Cerebellar nuclear complex (tissue), 1 donor: ENCODE data around the gene CAND1.

ENCODE experiments used
- DNase-seq, 2 experiments: peaks; one replicate each; lab custom pipeline; 2025; lab: John Stamatoyannopoulos, UW

CAND1 gene

DNA sequence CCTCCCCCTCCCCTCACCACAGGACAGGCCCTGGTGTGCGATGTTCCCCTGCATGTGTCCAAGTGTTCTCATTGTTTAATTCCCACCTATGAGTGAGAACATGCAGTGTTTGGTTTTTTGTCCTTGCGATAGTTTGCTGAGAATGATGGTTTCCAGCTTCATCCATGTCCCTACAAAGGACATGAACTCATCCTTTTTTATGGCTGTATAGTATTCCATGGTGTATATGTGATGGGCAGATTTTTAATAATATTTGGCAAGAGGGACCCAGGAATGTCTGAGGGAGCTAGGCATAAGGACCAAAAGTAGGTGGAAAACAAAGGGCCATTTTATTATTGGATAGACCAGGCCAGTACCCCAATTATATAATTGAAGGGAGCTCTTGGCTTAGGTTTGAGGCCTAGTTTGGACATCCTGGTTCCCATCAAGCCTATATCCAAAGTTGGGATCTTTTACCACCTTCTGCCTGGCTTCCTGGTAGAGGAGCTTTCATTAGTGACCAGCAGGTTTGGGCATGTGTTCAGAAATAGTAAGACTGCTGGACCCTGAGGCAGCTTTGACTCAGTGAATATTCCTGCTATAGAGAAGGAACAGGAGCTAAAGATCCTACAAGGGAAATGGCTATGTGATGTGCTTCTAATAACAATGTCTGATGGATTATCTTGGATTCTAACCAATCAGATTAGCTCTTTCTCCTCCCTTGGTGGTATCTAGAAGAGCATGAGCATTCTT lies 76.0 kb downstream of the CAND1 start:
- DNase-seq, result no peak

DNA sequence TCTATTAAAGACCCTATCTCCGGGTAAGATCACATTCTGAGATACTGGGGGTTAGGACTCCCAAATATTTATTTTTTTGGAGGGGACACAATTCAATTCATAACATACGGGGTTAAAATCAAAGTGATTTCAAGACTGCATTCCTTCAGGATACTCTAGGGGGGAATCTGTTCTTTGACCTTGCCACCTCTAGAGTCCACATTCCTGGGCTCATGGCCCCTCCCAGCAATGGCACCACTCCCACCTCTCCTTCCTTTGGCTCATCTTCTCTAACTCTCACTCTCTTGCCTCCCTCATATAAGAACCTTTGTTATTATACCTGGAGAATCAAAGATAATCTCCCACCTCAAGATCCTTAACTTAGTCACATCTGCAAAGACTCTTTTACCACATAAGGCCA lies 79.5 kb downstream of the CAND1 start:
- DNase-seq, result no peak

DNA sequence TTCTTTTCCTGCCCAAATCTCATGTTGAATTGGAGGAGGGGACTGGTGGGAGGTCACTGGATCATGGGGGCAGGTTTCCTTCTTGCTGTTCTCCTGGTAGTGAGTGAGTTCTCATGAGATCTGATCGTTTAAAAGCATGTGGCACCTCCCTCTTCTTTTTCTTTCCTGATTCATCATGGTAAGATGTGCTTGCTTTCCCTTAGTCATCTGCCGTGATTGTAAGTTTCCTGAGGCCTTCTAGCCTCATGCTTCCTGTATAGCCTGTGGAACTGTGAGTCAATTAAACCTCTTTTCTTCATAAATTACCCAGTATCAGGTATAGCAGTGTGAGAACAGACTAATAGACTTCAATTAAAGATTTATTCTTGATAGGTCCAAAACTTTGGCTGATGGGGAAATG lies 83.5 kb downstream of the CAND1 start:
- no peak for DNase-seq

DNA sequence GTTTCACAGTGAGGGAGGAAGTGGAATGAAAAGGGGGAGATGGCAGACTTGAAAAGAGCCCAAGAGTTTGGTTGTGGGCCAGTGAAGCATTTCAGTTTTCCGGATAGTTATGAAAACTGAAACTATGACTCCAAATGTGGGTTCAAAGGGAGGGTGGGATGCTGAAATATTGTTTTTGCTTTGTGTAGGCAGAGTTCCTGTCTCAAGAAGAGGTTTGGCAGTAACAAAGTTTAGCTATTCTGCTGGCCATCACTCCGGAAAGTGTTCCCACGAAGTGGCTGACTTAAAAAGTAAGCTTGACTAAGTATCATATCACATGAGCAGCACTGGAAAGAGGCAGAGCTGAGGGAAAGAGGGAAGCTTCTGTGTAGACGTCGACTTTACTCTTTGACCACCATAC lies 85.2 kb downstream of the CAND1 start:
- no peak for DNase-seq

DNA sequence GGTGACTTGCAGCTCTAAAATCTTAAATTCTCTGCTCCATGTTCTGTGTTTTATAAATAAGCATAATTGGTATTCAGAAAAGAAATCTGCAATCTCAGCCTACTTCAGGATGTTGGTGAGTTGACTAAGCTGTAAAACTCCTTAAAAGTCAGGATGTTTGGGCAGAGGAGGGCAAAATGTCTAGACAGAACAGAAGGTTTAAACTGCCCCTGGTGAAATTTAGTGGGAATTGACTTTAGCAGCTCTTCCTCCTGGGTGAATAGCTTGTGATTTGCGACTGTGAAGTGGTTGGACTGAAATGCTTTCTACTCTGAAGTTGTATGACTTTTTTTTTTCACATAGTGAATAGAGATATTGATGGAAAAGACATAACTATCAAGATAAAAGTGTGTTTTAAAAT lies 85.8 kb downstream of the CAND1 start:
- DNase-seq, result no peak

DNA sequence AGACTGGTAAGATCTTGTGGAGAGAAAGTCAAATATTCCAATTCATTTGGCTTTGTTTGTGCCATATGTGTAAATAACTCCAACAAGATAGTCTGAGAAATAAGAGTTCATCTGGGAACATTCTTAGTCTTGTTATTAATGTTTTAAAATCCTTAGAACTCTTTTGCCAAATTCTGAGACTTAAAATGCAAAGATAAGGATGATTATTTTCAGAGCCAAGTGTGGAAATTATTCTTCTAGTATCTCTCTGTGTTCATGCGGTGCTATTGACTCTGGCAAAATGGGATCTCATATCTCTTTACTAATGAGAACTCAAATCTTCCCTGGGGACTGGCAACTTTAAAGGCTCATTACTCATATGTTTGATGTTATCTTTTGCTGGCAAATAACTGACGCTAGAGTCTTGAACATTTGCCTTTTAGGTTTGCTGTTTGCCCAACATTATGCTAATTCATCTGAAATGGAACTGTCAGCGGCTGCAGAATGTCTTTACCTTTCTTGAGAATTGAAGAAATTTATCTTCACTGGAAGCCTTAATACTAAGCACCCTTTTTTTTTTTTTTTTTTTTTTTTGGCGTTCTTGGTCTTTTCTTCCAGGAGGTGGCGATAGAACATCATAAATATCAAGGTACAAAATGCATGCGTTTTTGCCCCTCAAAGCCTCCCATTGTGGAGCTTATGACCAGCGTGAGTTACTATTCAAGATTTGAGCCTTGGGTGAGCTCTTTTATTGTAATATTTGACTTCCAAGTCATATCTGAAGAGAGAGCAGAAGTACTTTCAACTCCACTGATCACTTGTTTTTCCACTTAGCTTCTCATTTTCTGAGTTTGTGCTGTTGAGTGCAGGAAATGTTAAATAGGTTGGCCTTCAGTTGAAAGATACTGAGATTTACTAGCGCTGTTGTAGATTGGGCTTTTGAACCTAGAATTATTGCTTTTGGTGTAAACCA lies 86.5 kb downstream of the CAND1 start:
- DNase-seq, result no peak

DNA sequence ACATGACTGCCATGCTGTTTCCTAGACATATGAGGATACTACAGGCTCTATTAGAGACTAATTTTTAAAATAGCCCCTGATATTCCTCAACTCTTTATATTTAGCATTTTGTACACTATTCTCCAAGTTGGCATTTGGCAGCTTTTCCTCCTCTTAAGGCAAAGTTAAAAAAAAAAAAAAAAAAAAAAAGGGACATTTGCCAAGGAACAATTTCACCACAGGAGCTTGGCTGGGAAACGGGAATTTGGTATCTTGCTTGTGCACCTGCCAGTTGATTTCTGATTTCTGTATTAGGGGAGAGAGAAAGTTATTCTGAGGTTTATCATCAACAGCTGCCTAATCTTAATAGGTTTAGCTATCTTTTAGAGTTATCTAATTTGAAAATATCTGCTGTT lies 87.2 kb downstream of the CAND1 start:
- no peak for DNase-seq

DNA sequence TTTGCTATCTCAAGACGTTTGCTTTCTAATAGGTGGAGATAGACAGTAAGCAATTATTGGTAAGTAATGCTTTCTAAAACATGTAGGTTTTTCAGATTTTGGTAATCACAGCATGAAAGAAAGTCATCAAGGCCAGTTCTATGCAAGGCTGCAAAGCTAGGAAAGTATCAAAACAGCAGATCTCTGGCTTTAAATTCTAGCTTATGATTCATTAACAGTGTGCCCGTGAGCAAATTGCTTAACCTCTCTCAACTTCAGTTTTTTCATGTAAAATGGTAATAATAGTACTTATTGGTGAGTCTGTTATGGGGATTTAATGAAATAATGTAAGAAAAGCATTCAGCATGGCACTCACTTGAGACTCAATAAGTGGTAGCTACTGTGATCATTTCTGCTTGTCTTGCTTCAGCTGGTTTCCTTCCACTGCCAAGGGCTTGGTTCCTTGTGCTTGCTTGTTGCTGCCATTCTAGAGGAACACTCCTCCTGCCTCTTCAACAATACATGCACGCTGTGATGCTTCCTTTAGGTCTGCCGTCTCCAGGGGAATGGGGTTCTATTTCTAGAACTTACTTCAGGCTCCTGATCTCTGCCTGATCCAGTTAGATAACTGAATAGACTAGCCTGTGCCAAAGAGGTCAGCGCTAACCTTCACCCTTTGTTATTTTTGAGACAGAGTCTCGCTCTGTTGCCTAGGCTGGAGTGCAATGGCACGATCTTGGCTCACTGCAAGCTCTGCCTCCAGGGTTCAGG lies 88.4 kb downstream of the CAND1 start:
- no peak for DNase-seq

DNA sequence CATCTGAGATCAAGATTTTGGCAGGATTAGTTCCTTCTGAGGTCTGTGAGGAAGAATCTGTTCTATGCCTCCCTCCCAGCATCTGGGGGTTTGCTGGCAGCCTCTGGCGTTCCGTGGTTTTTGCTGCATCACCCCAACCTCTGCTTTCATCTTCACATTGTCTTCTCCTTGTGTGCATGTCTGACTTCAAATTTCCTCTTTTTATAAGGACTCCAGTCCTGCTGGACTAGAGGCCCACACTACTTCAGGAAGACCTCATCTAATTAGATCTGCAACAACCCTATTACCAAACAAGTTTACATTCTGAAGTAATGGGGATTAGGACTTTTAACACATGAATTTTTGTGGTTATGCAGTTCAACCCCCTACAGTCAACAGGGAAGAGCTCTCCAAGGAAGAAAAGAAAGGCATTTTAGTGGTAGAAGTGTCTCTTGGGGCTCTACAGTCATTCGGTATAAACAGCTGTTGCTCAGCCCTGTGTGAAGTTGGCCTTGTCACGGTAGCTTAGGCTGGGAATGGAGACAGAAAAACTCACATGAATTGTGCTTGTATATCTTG lies 89.7 kb downstream of the CAND1 start:
- no peak for DNase-seq

DNA sequence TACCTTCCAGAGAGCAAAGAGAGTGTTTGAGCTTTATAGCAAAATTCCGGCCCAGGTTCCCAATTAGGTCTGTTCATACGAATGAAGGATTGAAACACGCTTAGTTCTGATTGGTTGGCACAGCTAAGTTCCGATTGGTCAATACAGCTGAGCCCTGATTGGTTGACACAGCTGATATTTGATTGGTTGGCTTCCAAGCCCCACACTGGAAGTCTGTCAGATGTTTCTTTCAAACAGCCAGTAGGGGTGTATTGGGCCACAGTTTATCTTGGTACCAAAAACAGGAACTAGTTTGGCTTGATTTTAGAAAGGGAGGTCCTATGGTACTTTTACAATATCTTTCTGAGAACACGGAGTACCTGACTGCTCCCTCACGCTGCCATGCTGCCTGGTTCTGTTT lies 93.4 kb downstream of the CAND1 start:
- no peak for DNase-seq

DNA sequence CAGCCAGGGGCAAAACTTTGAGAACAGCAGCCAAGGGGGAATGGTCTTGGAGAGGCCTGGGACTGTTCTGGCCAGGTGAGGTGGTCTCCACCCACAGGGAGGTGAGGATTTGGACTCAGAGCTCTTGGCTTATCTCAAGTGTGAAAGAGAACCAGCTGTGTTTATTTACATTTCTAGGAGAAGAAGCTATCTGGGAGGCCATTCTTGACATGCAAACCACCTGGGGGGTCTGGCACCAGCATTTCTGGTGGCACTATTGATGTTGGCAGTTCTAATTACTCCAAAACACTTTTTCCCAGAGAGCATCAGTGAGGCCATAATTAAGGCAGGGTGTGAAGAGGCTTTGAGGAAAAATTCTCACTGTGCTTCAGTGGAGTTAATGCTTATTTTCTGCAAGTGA lies 95.1 kb downstream of the CAND1 start:
- no peak for DNase-seq

DNA sequence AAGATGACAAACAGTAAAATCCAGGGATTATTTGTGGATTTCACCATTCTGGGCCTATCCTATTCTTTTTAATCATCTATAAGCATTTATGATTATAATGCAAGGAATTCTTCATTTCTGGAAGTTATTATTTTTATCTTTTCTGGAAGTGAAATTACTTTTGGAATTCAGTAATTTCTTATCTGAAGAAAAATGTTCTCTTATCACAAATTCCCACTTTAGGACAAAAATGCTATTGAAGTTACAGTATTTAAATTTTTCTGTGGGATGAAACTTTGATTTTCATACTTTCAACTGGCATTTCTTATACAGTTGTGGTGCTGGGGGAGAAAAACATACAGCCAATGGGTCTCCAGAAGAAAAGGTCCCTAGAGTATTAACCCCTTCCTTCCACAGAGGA lies 96.0 kb downstream of the CAND1 start:
- DNase-seq, result no peak

DNA sequence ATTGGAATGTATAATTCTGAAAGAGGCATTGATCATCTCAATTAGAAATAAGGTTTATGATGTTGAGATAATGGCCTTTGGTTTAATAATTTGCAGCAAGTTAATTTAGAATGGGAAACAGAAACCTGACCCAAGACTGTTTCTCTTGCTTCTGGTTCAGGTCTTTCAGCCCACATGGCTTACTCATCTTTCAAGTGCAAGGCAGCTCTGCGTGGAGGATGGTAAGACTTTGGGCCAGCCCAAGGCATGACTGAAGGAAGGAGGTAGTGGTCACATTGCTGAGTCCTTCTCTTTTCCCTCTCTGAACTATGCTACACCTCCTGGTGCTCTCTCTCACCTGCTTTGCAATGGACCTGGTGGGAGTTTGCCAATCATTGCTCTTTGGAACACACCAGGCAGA lies 98.7 kb downstream of the CAND1 start:
- DNase-seq, result no peak
